ENCODE results near the gene HELZ.

HELZ gene

GRCh38 chr17:67161573-67161972 is 83.4 kb downstream of the HELZ start (continued):
- TF ChIP-seq, protein P1, sequence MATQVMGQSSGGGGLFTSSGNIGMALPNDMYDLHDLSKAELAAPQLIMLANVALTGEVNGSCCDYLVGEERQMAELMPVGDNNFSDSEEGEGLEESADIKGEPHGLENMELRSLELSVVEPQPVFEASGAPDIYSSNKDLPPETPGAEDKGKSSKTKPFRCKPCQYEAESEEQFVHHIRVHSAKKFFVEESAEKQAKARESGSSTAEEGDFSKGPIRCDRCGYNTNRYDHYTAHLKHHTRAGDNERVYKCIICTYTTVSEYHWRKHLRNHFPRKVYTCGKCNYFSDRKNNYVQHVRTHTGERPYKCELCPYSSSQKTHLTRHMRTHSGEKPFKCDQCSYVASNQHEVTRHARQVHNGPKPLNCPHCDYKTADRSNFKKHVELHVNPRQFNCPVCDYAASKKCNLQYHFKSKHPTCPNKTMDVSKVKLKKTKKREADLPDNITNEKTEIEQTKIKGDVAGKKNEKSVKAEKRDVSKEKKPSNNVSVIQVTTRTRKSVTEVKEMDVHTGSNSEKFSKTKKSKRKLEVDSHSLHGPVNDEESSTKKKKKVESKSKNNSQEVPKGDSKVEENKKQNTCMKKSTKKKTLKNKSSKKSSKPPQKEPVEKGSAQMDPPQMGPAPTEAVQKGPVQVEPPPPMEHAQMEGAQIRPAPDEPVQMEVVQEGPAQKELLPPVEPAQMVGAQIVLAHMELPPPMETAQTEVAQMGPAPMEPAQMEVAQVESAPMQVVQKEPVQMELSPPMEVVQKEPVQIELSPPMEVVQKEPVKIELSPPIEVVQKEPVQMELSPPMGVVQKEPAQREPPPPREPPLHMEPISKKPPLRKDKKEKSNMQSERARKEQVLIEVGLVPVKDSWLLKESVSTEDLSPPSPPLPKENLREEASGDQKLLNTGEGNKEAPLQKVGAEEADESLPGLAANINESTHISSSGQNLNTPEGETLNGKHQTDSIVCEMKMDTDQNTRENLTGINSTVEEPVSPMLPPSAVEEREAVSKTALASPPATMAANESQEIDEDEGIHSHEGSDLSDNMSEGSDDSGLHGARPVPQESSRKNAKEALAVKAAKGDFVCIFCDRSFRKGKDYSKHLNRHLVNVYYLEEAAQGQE (tag by site-specific recombination; IDR thresholded peaks at IDR 0.05): no peak
- TF ChIP-seq ZNF133 (tag by site-specific recombination; IDR thresholded peaks at IDR 0.05): no peak
- no peak for TF ChIP-seq ZNF558 (tag by site-specific recombination; IDR thresholded peaks at IDR 0.05)
- no peak for TF ChIP-seq HOXA7 (CRISPR knock-in tag; IDR thresholded peaks at IDR 0.05; ENCODE audit: borderline replicate concordance)
- TF ChIP-seq ZNF549 (tag by site-specific recombination; IDR thresholded peaks at IDR 0.05): no peak
- TF ChIP-seq KLF8 (tag by site-specific recombination; IDR thresholded peaks at IDR 0.05): no peak
- TF ChIP-seq ZNF202 (tag by site-specific recombination; IDR thresholded peaks at IDR 0.05; ENCODE audit: borderline replicate concordance): no peak

GRCh38 chr17:67160791-67161190 is 84.2 kb downstream of the HELZ start:
- CTCF ChIA-PET: interaction anchor here (0.9 kb wide), 1 partner anchor 59 kb away, joined by 4 read pairs; no protein-coding TSS in a partner anchor
- peaks cover 46 to 53% of the 10 kb centered on the region in 2 experiments for H3K36me3 ChIP-seq (ENCODE audit: control insufficient read depth in 2 of 2, insufficient read depth in 1 of 2, low read length in 2 of 2)

DNA sequence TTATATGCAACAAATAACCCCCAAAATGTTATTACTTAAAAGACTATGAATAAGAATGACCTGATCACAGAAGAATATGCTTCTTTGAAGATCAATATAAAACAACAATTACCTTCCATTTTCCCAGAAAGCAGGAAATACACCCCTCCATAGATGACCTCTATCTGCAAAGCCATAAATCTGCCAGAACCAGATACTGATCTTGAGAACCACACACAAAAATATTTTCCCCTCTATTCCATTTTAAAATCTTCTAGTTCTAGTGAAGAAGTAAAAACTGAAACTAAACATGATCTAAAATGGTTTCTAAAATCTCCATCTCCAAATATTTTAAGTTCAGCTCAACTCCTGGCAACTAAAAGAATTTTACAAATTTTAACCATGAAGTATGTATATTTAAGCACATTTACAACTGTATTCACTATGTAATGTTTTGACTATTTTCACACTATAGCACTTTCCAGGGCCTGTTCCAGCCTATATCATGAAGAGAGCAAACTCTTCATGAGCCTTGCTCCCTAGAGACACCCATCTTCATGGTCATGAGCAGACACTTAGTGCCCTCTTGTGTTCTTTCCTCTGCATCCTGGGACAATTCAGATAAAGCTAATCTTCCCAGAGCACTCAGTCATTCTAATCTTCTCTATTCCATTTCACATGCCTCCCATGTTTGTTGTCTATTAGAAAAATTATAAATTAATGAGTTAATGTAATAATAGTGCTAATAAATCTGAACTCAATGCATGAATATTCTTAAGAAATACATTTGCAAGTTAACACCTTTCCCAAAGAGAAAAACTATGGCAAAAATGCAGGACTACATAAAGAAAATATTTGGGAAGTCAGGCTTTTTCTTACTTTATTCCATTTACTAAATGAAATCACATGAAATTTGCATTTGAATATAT is 87.0 kb downstream of the HELZ start:
- ChIA-PET CTCF (interaction anchor here (0.6 to 2.1 kb wide), 13 partner anchors 9 to 772 kb away, joined by 3 to 6 read pairs (median 4); no protein-coding TSS in a partner anchor), POLR2A (no interaction called here)
- Histone ChIP-seq H3K36me3 (ENCODE audit: control insufficient read depth in 2 of 2, insufficient read depth in 1 of 2, low read length in 2 of 2) (peaks cover 41 to 45% of the 10 kb centered on the region in 2 experiments), H3K27ac (ENCODE audit: extremely low read depth, low read depth, low read length) (no peak overlapping the region), H3K4me3 (ENCODE audit: low read depth, low read length) (no peak overlapping the region), H3K9me3 (ENCODE audit: control insufficient read depth, insufficient read depth, low read depth, low read length) (no peaks in the 10 kb centered on the region), H3K4me1 (ENCODE audit: control insufficient read depth, insufficient read depth, low read length) (no peaks in the 10 kb centered on the region)
- TF ChIP-seq ZNF626 (tag by site-specific recombination; IDR thresholded peaks at IDR 0.05) (no peak), ZNF654 (tag by site-specific recombination; IDR thresholded peaks at IDR 0.05; ENCODE audit: low read depth) (peak; percentile 45), ZFP41 (tag by site-specific recombination; IDR thresholded peaks at IDR 0.05; ENCODE audit: borderline replicate concordance) (no peak), GLIS1 (tag by site-specific recombination; IDR thresholded peaks at IDR 0.05) (no peak), ZBTB21 (tag by site-specific recombination; IDR thresholded peaks at IDR 0.05) (no peak), KLF9 (tag by site-specific recombination; IDR thresholded peaks at IDR 0.05; ENCODE audit: low read depth) (no peak), PATZ1 (tag by site-specific recombination; IDR thresholded peaks at IDR 0.05) (no peak), ZNF335 (tag by site-specific recombination; conservative IDR thresholded peaks at IDR 0.05) (no peak), ATF2 (tag by site-specific recombination; IDR thresholded peaks at IDR 0.05; ENCODE audit: low read depth) (no peak)
- TF ChIP-seq, protein P2, sequence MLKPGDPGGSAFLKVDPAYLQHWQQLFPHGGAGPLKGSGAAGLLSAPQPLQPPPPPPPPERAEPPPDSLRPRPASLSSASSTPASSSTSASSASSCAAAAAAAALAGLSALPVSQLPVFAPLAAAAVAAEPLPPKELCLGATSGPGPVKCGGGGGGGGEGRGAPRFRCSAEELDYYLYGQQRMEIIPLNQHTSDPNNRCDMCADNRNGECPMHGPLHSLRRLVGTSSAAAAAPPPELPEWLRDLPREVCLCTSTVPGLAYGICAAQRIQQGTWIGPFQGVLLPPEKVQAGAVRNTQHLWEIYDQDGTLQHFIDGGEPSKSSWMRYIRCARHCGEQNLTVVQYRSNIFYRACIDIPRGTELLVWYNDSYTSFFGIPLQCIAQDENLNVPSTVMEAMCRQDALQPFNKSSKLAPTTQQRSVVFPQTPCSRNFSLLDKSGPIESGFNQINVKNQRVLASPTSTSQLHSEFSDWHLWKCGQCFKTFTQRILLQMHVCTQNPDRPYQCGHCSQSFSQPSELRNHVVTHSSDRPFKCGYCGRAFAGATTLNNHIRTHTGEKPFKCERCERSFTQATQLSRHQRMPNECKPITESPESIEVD (tag by site-specific recombination; IDR thresholded peaks at IDR 0.05): no peak

More at GRCh38 chr17:67160791-67161190, 84.2 kb downstream of the HELZ start:
- Histone ChIP-seq H3K27ac (ENCODE audit: extremely low read depth, low read depth, low read length) (no peak overlapping the region), H3K4me3 (ENCODE audit: low read depth, low read length) (no peak overlapping the region), H3K9me3 (ENCODE audit: control insufficient read depth, insufficient read depth, low read depth, low read length) (no peaks in the 10 kb centered on the region), H3K4me1 (ENCODE audit: control insufficient read depth, insufficient read depth, low read length) (no peaks in the 10 kb centered on the region)
- POLR2A ChIA-PET: no interaction called here
- TF ChIP-seq ZNF223 (tag by site-specific recombination; IDR thresholded peaks at IDR 0.05) (no peak), ZNF423 (tag by site-specific recombination; IDR thresholded peaks at IDR 0.05) (no peak), ZNF830 (tag by site-specific recombination; IDR thresholded peaks at IDR 0.05; ENCODE audit: low read depth) (no peak)
- TF ChIP-seq, protein P3, sequence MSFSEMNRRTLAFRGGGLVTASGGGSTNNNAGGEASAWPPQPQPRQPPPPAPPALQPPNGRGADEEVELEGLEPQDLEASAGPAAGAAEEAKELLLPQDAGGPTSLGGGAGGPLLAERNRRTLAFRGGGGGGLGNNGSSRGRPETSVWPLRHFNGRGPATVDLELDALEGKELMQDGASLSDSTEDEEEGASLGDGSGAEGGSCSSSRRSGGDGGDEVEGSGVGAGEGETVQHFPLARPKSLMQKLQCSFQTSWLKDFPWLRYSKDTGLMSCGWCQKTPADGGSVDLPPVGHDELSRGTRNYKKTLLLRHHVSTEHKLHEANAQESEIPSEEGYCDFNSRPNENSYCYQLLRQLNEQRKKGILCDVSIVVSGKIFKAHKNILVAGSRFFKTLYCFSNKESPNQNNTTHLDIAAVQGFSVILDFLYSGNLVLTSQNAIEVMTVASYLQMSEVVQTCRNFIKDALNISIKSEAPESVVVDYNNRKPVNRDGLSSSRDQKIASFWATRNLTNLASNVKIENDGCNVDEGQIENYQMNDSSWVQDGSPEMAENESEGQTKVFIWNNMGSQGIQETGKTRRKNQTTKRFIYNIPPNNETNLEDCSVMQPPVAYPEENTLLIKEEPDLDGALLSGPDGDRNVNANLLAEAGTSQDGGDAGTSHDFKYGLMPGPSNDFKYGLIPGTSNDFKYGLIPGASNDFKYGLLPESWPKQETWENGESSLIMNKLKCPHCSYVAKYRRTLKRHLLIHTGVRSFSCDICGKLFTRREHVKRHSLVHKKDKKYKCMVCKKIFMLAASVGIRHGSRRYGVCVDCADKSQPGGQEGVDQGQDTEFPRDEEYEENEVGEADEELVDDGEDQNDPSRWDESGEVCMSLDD (tag by site-specific recombination; IDR thresholded peaks at IDR 0.05): no peak
